CD4-positive, CD25-positive, alpha-beta regulatory T cell (primary cell): Measurements from ENCODE around the gene GCN1. TPM values are rescaled to one million over a fixed set of nuclear protein-coding genes. Genes with fewer than 3 reads are reported as not detected.

Source experiments
- ATAC-seq, 2 donors: fragments of 150-1000 bp; cut with Tn5 transposase; one replicate each; pipeline ENCODE4 v1.10.0; 2021; ENCODE audit warnings: low read depth in 2 of 2, moderate number of reproducible peaks in 2 of 2, moderate library complexity in 1 of 2
- DNase-seq, 3 donors: peaks; one replicate each; pipeline versions ENCODE4 v3.0.0 to v3.0.0-alpha.2; 2012 to 2022; ENCODE audit warnings: mixed read lengths in 1 of 3
- H3K27ac ChIP-seq: one replicate; pipeline ENCODE4 v1.7.0; 2013; ENCODE audit warnings: mild to moderate bottlenecking, low read length; ENCODE audit not compliant: insufficient read depth, poor library complexity, severe bottlenecking
- H3K27me3 ChIP-seq: one replicate; pipeline ENCODE4 v1.7.0; 2013; ENCODE audit warnings: low read length; ENCODE audit not compliant: control insufficient read depth, insufficient read depth
- H3K36me3 ChIP-seq: one replicate; pipeline ENCODE4 v1.7.0; 2013; ENCODE audit warnings: mild to moderate bottlenecking, low read length, moderate library complexity; ENCODE audit not compliant: control insufficient read depth, insufficient read depth
- H3K4me1 ChIP-seq: 2 replicates; pipeline ENCODE4 v1.7.0; 2013; ENCODE audit warnings: mild to moderate bottlenecking, low read length; ENCODE audit not compliant: insufficient read depth, control insufficient read depth, poor library complexity, severe bottlenecking
- H3K4me3 ChIP-seq: one replicate; pipeline ENCODE4 v1.7.0; 2013; ENCODE audit warnings: low read depth, mild to moderate bottlenecking, low read length, moderate library complexity
- H3K9me3 ChIP-seq, 2 experiments: 1 replicate in 1 of 2; 2 replicates in 1 of 2; pipeline ENCODE4 v1.7.0; 2013; ENCODE audit warnings: low read length in 2 of 2, mild to moderate bottlenecking in 1 of 2, moderate library complexity in 1 of 2; ENCODE audit not compliant: control insufficient read depth in 2 of 2
- H3K27ac Mint-ChIP-seq, 3 donors: one replicate each; pipeline ENCODE4 v1.8.0; 2020 to 2022; ENCODE audit warnings: mild to moderate bottlenecking in 3 of 3, mixed read lengths in 3 of 3, moderate library complexity in 2 of 3
- H3K27me3 Mint-ChIP-seq: one replicate; pipeline ENCODE4 v1.8.0; 2022; ENCODE audit warnings: mild to moderate bottlenecking, mixed read lengths
- H3K36me3 Mint-ChIP-seq: one replicate; pipeline ENCODE4 v1.8.0; 2020; ENCODE audit warnings: mixed read lengths
- H3K4me1 Mint-ChIP-seq, 4 donors: one replicate each; pipeline ENCODE4 v1.8.0; 2020 to 2022; ENCODE audit warnings: mixed read lengths in 4 of 4, mild to moderate bottlenecking in 1 of 4
- H3K4me3 Mint-ChIP-seq, 4 donors: one replicate each; pipeline ENCODE4 v1.8.0; 2020 to 2022; ENCODE audit warnings: mild to moderate bottlenecking in 4 of 4, mixed read lengths in 4 of 4, moderate library complexity in 3 of 4
- H3K9me3 Mint-ChIP-seq, 7 donors: one replicate each; pipeline ENCODE4 v1.8.0; 2020 to 2022; ENCODE audit warnings: mixed read lengths in 7 of 7, mild to moderate bottlenecking in 3 of 7, moderate library complexity in 2 of 7
- polyA plus RNA-seq, 4 donors: library from polyadenylated mRNA; unstranded; fragments of 300-500 nt; fragmentation: Illumina TruSeq; gene quantifications; one replicate each; pipeline ENCODE4 v1.2.3, GENCODE V29; 2021
- total RNA-seq: library from RNA; stranded (reverse); gene quantifications from one replicate; pipeline ENCODE4 v1.2.3, GENCODE V29; 2022

The GCN1 gene
- total and polyA plus RNA-seq, 5 donors from 2014 or later = 17.0 to 115 (median 22.5) TPM

DNA sequence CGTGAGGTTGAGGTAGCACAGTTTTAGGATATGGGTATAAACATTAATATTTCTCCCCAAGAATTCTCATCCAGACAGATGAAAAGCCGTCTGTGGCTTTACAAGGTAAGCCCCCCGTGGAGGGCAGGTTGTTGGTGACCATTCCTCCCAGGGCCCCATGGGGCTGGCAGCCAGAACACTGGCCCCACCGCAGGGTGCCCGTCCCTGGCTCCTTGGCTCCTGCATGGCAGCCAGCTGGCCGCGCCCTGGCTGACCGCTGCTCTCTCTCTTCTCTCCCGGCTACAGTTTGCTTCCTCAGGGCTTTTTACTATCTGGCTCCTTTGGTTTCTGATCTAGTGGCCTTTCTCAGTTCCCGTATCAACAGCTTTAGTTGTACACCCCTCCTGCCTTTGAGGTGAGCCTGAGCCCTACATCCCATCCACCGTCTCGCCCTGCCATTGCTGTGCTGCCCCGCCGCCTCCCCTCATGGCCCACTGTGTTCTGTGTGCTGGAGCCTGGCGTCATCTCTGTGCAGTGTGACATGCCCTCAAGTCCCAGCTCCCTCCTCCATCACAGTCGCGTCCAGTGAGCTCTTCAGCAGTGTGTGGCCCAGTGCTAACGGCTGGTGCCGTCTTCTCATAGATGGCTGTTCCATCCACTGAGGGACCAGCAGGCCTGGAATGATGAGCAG lies 103.8 kb downstream of the GCN1 start:
- H3K27me3 ChIP-seq = no peaks in the 10 kb centered on the region
- DNase-seq (no peak), ATAC-seq (no peak)
- H3K4me1 Mint-ChIP-seq = peaks cover 4 to 19% (median 9%) of the 10 kb centered on the region in 4 donors
- H3K4me3 ChIP-seq = no peak overlapping the region
- peaks cover 12% of the 10 kb centered on the region for H3K36me3 Mint-ChIP-seq
- peaks cover 12% of the 10 kb centered on the region for H3K4me1 ChIP-seq
- peak overlapping the region in 2 of 4 donors; percentile 22 to 38 for H3K4me3 Mint-ChIP-seq
- H3K9me3 Mint-ChIP-seq = no peaks in the 10 kb centered on the region
- no peaks in the 10 kb centered on the region for H3K9me3 ChIP-seq
- peaks cover 31% of the 10 kb centered on the region for H3K36me3 ChIP-seq
- H3K27ac ChIP-seq = no peak overlapping the region
- H3K27ac Mint-ChIP-seq = peak overlapping the region in 1 of 3 donors; percentile 32
- no peaks in the 10 kb centered on the region for H3K27me3 Mint-ChIP-seq

DNA sequence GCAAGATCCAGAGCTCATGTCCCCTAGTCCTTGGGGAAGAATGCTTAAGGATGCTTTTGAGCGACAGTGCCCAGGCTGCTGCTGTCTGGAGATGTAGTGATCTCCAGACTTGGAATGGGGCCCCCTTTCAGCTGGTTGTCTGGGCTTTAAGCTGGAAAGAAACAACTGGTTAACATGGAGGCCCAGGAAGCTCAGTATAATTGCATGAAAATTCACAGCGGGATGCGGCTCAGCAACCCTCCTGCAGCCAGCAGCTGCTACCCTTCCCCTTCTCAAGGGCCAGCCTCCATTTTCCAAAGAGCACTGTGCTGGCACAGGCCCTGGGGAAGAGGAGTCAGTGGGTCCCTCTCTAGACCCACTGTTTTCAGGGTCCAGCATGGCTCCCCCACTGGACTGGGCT lies 104.3 kb downstream of the GCN1 start:
- ATAC-seq = no peak
- Histone ChIP-seq H3K9me3 (no peaks in the 10 kb centered on the region), H3K36me3 (peaks cover 28% of the 10 kb centered on the region), H3K4me1 (peaks cover 12% of the 10 kb centered on the region), H3K4me3 (no peak overlapping the region), H3K27me3 (no peaks in the 10 kb centered on the region), H3K27ac (no peak overlapping the region)
- H3K4me3 Mint-ChIP-seq = no peak overlapping the region
- H3K4me1 Mint-ChIP-seq = peaks cover 4 to 19% (median 9%) of the 10 kb centered on the region in 4 donors
- H3K9me3 Mint-ChIP-seq = no peaks in the 10 kb centered on the region
- no peaks in the 10 kb centered on the region for H3K27me3 Mint-ChIP-seq
- H3K36me3 Mint-ChIP-seq = peaks cover 12% of the 10 kb centered on the region
- peak overlapping the region in 1 of 3 donors; percentile 14 for H3K27ac Mint-ChIP-seq
- DNase-seq = no peak

DNA sequence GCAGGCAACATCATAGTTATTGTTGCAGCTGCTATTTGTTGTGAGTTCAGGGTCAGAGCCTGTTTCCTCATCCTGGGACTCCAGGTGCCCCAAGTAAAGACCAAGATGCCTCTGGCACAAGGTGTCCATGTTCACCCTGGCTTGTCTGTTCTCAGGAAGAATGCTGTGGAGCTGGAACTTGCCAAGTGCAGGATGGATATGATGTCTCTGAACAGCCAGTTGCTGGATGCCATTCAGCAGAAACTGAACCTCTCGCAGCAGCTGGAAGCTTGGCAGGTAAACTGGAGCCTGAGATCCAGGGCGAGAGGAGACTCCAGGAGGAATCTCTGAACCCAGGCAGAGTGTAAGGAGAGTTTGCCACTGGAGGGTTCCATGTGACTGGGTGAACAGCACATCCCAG lies 104.7 kb downstream of the GCN1 start:
- peaks cover 15% of the 10 kb centered on the region for H3K36me3 Mint-ChIP-seq
- H3K4me3 Mint-ChIP-seq = no peak overlapping the region
- Histone ChIP-seq H3K9me3 (no peaks in the 10 kb centered on the region), H3K36me3 (peaks cover 30% of the 10 kb centered on the region), H3K27me3 (no peaks in the 10 kb centered on the region), H3K27ac (no peak overlapping the region), H3K4me1 (peaks cover 12% of the 10 kb centered on the region), H3K4me3 (no peak overlapping the region)
- DNase-seq = no peak
- no peaks in the 10 kb centered on the region for H3K27me3 Mint-ChIP-seq
- peaks cover 4 to 19% (median 9%) of the 10 kb centered on the region in 4 donors for H3K4me1 Mint-ChIP-seq
- no peaks in the 10 kb centered on the region for H3K9me3 Mint-ChIP-seq
- ATAC-seq = no peak
- H3K27ac Mint-ChIP-seq = no peak overlapping the region

DNA sequence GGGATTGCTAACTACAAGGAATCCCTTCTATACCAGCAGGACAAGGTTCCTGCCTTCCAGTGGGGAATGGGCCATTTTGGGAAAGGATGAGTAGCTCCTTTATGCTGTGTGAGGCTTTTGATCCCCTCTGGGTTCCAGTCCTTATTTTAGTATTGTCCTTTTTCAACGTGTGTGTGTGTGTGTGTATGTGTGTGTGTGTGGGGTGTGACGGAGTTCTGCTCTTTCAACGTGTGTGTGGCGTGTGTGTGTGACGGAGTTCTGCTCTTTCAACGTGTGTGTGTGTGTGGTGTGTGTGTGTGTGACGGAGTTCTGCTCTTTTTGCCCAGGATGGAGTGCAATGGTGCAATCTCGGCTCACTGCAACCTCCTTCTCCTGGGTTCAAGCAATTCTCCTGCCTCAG lies 105.4 kb downstream of the GCN1 start:
- Histone ChIP-seq H3K27ac (no peak overlapping the region), H3K4me1 (peaks cover 12% of the 10 kb centered on the region), H3K36me3 (peaks cover 29% of the 10 kb centered on the region), H3K4me3 (no peak overlapping the region), H3K9me3 (no peaks in the 10 kb centered on the region), H3K27me3 (no peaks in the 10 kb centered on the region)
- ATAC-seq (no peak), DNase-seq (no peak)
- H3K27ac Mint-ChIP-seq = peak overlapping the region in 2 of 3 donors; percentile 44 to 89
- H3K9me3 Mint-ChIP-seq = no peaks in the 10 kb centered on the region
- no peaks in the 10 kb centered on the region for H3K27me3 Mint-ChIP-seq
- peak overlapping the region in 1 of 4 donors; percentile 74 for H3K4me3 Mint-ChIP-seq
- peaks cover 20% of the 10 kb centered on the region for H3K36me3 Mint-ChIP-seq
- H3K4me1 Mint-ChIP-seq = peaks cover 4 to 19% (median 9%) of the 10 kb centered on the region in 4 donors

DNA sequence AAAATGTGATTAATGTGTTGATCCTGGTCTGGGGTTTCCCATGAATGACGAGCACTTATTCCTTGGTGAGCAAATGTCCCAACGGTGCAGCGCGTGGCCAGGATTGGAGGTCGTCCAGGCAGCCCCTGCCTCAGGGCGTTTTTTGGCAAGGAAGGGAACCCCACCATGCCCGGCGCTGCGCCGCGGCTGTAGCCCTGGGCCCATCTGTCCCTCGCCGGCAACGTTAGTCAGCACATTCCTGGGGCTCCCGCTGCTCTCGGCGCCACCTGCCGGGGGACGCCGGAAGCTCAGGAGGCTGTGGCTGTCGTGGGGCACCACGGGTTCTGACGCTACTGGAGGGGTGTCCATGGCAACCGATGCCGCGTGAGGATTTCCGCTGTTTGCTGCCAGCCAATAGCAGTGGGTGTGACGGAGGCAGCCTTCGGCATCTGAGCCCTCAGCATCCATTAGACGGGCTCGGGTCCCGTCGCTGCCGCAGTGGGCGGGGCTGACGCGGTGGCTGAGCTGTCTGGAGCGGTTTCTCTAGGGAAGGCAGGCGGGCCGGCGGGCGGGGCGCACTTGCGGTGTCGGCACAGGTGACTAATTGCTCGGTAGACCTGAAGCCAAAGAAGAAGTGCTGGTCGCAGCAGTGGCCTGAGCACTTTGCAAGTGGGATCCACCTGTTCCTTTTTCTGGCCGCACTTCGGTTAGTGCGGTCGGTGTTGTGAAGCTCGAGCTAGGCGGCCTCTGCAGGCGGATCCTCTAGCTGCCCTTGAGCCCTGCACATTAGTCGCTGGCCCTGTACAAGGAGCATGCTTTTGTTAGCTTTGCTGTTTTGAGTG lies 107.5 kb downstream of the GCN1 start:
- peaks cover 4 to 19% (median 9%) of the 10 kb centered on the region in 4 donors for H3K4me1 Mint-ChIP-seq
- H3K27me3 Mint-ChIP-seq = no peaks in the 10 kb centered on the region
- Histone ChIP-seq H3K4me1 (peaks cover 12% of the 10 kb centered on the region), H3K4me3 (peak overlapping the region; percentile 67), H3K27me3 (no peaks in the 10 kb centered on the region), H3K27ac (peak overlapping the region; percentile 83), H3K9me3 (no peaks in the 10 kb centered on the region), H3K36me3 (peaks cover 23% of the 10 kb centered on the region)
- H3K9me3 Mint-ChIP-seq = no peaks in the 10 kb centered on the region
- peaks cover 16% of the 10 kb centered on the region for H3K36me3 Mint-ChIP-seq
- H3K27ac Mint-ChIP-seq = peak overlapping the region; percentile 38 to 92 (median 89)
- peak overlapping the region; percentile 73 to 84 (median 80) for H3K4me3 Mint-ChIP-seq
- ATAC-seq = peak; percentile 95 to 96
- DNase-seq = peak; percentile 99 to 100 (median 100)

DNA sequence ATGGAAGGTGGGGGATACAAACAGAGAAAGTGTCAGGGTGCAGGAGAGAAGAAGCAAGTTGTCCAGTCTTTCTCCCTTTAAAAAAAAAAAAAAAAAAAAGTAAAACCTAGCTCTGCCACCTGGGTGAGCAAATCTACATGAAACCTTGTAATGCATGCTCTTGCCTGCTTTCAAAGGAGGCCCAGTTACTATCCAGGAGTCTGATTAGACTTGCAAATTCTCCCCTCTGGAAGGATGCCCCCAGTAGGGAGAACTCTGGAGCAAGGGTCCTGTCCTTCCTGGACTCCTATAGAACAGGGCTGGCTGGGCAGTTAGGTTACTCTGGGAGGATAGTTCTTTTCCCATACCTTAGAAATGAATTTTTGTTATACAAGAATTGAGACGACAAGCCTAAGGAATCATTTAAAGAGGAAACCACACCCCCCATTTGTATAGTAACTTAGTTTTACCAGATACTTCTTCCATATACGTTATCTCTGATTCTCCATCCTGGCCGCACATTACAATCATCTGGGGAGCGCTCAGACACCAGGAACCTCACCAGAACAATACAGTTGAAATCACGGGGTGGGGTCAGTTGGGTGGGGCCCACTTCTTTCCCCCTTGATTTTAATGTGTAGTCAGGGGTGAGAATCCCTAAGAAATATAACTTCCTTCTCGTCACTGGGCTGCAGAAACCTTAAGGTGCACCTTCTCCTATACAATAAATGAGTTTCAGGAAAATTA lies 108.4 kb downstream of the GCN1 start:
- ATAC-seq (no peak), DNase-seq (no peak)
- Mint-ChIP-seq H3K4me1 (peaks cover 4 to 19% (median 8%) of the 10 kb centered on the region in 4 donors), H3K27ac (peak overlapping the region in 2 of 3 donors; percentile 28 to 89), H3K36me3 (peaks cover 16% of the 10 kb centered on the region), H3K4me3 (no peak overlapping the region), H3K9me3 (no peaks in the 10 kb centered on the region), H3K27me3 (no peaks in the 10 kb centered on the region)
- H3K9me3 ChIP-seq = no peaks in the 10 kb centered on the region
- H3K27ac ChIP-seq = peak overlapping the region; percentile 66
- H3K4me3 ChIP-seq = no peak overlapping the region
- peaks cover 21% of the 10 kb centered on the region for H3K36me3 ChIP-seq
- peaks cover 12% of the 10 kb centered on the region for H3K4me1 ChIP-seq
- no peaks in the 10 kb centered on the region for H3K27me3 ChIP-seq

DNA sequence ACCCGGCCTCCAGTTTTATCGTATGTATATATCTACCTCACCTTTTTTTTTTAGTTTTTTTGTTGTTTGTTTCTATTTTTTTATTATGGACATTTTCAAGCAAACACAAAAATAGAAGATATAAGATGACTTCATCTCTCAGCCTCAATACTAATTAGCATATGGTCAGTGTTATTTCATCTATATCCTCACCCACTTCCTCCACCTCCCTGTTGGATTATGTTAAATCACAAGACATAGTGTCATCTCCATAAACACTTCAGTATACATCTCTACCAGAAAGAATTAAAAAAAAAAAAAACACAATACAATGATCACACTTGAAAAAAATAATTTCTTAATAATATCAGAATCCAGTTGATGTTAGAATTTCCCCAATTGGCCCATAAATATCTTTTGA lies 112.9 kb downstream of the GCN1 start:
- H3K4me3 ChIP-seq = no peak overlapping the region
- Mint-ChIP-seq H3K27me3 (no peaks in the 10 kb centered on the region), H3K4me1 (peaks cover 3 to 19% (median 6%) of the 10 kb centered on the region in 4 donors), H3K9me3 (no peaks in the 10 kb centered on the region), H3K27ac (no peak overlapping the region), H3K36me3 (peaks cover 17% of the 10 kb centered on the region), H3K4me3 (no peak overlapping the region)
- DNase-seq (no peak), ATAC-seq (no peak)
- H3K4me1 ChIP-seq = peaks cover 8% of the 10 kb centered on the region
- H3K27me3 ChIP-seq = no peaks in the 10 kb centered on the region
- no peak overlapping the region for H3K27ac ChIP-seq
- H3K36me3 ChIP-seq = peaks cover 17% of the 10 kb centered on the region
- H3K9me3 ChIP-seq = no peaks in the 10 kb centered on the region
